A549 (cell line): ENCODE results near the gene ZHX3. TPM values are rescaled to one million over a fixed set of nuclear protein-coding genes. Genes with fewer than 3 reads are reported as not detected.
"Not testable (repeated sequence)": the region's sequence is repeated elsewhere in the genome, so short reads cannot be mapped to it uniquely, and the experiment has no call there.

Experiments used
- ATAC-seq, 2 experiments: fragments of 200-7000 bp in 1 of 2; fragments of >200 bp in 1 of 2; cut with Nextera tagmentation in 1 of 2; cut with Tn5 transposase in 1 of 2; 3 replicates each; pipeline versions ENCODE4 v1.8.0 to v1.9.1; 2018 to 2020; ENCODE audit warnings: mild to moderate bottlenecking in 1 of 2, moderate library complexity in 1 of 2
- CTCF ChIA-PET: fragments of 300-600 bp; sonication (Branson Sonifier 250); formaldehyde crosslinking; extraction: SDS; loops from one replicate; lab custom pipeline; 2021; ENCODE audit warnings: antibody characterized with exemption, inconsistent platforms; lab: Yijun Ruan, JAX
- POLR2A ChIA-PET: fragments of 350-600 bp; formaldehyde crosslinking; extraction: SDS; loops from one replicate; lab custom pipeline; 2021; ENCODE audit warnings: antibody characterized with exemption, inconsistent platforms; lab: Yijun Ruan, JAX
- DNase-seq, 2 experiments: peaks; one replicate each; pipeline versions ENCODE4 v3.0.0 to v3.0.0-alpha.2; 2011 to 2016; ENCODE audit warnings: low read depth in 1 of 2, low spot score in 1 of 2
- FAIRE-seq: peaks from 2 replicates; lab custom pipeline; 2011; peaks lifted over from hg19 to GRCh38; lab: Jason Lieb, UNC
- H3K27ac ChIP-seq, 2 experiments: fragments of >200 bp; sonication (Bioruptor Twin); formaldehyde crosslinking; 3 replicates each; pipeline ENCODE4 v1.5.1; 2016 to 2017
- H3K4me1 ChIP-seq: fragments of >200 bp; sonication (Bioruptor Twin); formaldehyde crosslinking; 3 replicates; pipeline ENCODE4 v1.6.1; 2016
- H3K4me2 ChIP-seq: fragments of >200 bp; sonication (Bioruptor Twin); formaldehyde crosslinking; 3 replicates; pipeline ENCODE4 v1.6.1; 2016
- H3K4me3 ChIP-seq: fragments of >200 bp; sonication (Bioruptor Twin); formaldehyde crosslinking; 3 replicates; pipeline ENCODE4 v1.5.1; 2016
- H3K9me3 ChIP-seq: fragments of >200 bp; sonication (Bioruptor Twin); formaldehyde crosslinking; 3 replicates; pipeline ENCODE4 v1.6.1; 2016
- ATOH8 ChIP-seq: fragments of 250-450 bp; sonication (Bioruptor Pico); IDR thresholded peaks from 2 replicates; pipeline ENCODE4 v1.5.0; 2020; ENCODE audit warnings: low read depth, mild to moderate bottlenecking, moderate library complexity
- BHLHE40 ChIP-seq: IDR thresholded peaks from 2 replicates; pipeline ENCODE4 v1.6.1; 2012; ENCODE audit warnings: low read depth, low read length, inconsistent platforms
- CTCF ChIP-seq: fragments of >200 bp; sonication (Bioruptor Twin); formaldehyde crosslinking; IDR thresholded peaks from 3 replicates; pipeline ENCODE4 v1.5.1; 2016
- EHF ChIP-seq: fragments of 250-450 bp; sonication (Bioruptor Pico); IDR thresholded peaks from 2 replicates; pipeline ENCODE4 v1.5.0; 2020; ENCODE audit warnings: mild to moderate bottlenecking
- ESRRA ChIP-seq: fragments of 150-350 bp; IDR thresholded peaks from 2 replicates; pipeline ENCODE4 v1.6.1; 2014; ENCODE audit warnings: mild to moderate bottlenecking, low read length, borderline replicate concordance
- FOSL2 ChIP-seq, 2 experiments: fragments of 450-650 bp in 1 of 2; fragments of >200 bp in 1 of 2; sonication (Bioruptor Twin) in 1 of 2; formaldehyde crosslinking; IDR thresholded peaks; 2 replicates each; pipeline versions ENCODE4 v1.5.0 to v1.6.1; 2016 to 2020; ENCODE audit warnings: mild to moderate bottlenecking in 1 of 2, moderate library complexity in 1 of 2
- HDAC2 ChIP-seq: fragments of 200-600 bp; sonication (generic); IDR thresholded peaks from 2 replicates; pipeline ENCODE4 v1.6.1; 2016
- HES2 ChIP-seq: fragments of >200 bp; sonication (Bioruptor Twin); formaldehyde crosslinking; IDR thresholded peaks from 2 replicates; pipeline ENCODE4 v1.6.1; 2016
- HOXA7 ChIP-seq: fragments of 250-450 bp; sonication (Bioruptor Pico); IDR thresholded peaks from 2 replicates; pipeline ENCODE4 v1.5.0; 2020; ENCODE audit warnings: mild to moderate bottlenecking, moderate library complexity
- JUNB ChIP-seq: fragments of >200 bp; sonication (Bioruptor Twin); formaldehyde crosslinking; IDR thresholded peaks from 2 replicates; pipeline ENCODE4 v1.6.1; 2016
- MAX ChIP-seq: IDR thresholded peaks from 2 replicates; pipeline ENCODE4 v1.6.1; 2012
- MAZ ChIP-seq: fragments of 150-350 bp; IDR thresholded peaks from 2 replicates; pipeline ENCODE4 v1.6.1; 2014; ENCODE audit warnings: antibody characterized with exemption, low read depth, low read length, borderline replicate concordance
- MYC ChIP-seq: IDR thresholded peaks from 2 replicates; pipeline ENCODE4 v1.6.1; 2012; ENCODE audit warnings: mild to moderate bottlenecking, inconsistent platforms, low read length, improper control_type of control experiment, borderline replicate concordance
- POLR2A ChIP-seq: IDR thresholded peaks from 2 replicates; pipeline ENCODE4 v1.6.1; 2012; ENCODE audit warnings: mild to moderate bottlenecking, low read length
- POLR2AphosphoS2 ChIP-seq: conservative IDR thresholded peaks from 2 replicates; pipeline ENCODE4 v1.6.1; 2012; ENCODE audit warnings: low read length, improper control_type of control experiment, inconsistent platforms
- RAD21 ChIP-seq, 2 experiments: fragments of >200 bp in 1 of 2; sonication (Bioruptor Twin) in 1 of 2; formaldehyde crosslinking in 1 of 2; IDR thresholded peaks in 1 of 2; conservative IDR thresholded peaks in 1 of 2; 2 replicates in 1 of 2; 3 replicates in 1 of 2; pipeline ENCODE4 v1.6.1; 2012 to 2018; ENCODE audit warnings: inconsistent platforms in 1 of 2
- RARB ChIP-seq: fragments of 250-450 bp; sonication (Bioruptor Pico); IDR thresholded peaks from 2 replicates; pipeline ENCODE4 v1.8.0; 2021; ENCODE audit warnings: mild to moderate bottlenecking, moderate library complexity
- RFX5 ChIP-seq: fragments of 450-650 bp; IDR thresholded peaks from 2 replicates; pipeline ENCODE4 v1.7.1; 2014; ENCODE audit warnings: antibody characterized with exemption, mild to moderate bottlenecking, moderate library complexity
- RNF2 ChIP-seq: fragments of 200-600 bp; sonication (generic); IDR thresholded peaks from 2 replicates; pipeline ENCODE4 v1.6.1; 2016; ENCODE audit warnings: low read depth, mild to moderate bottlenecking, antibody characterized with exemption, moderate library complexity, borderline replicate concordance
- USF2 ChIP-seq: fragments of 450-650 bp; IDR thresholded peaks from 2 replicates; pipeline ENCODE4 v1.6.1; 2014; ENCODE audit warnings: antibody characterized with exemption
- WGBS: methylation state at CpG from one replicate; pipeline ENCODE4 v1.1.6; 2017; ENCODE audit errors: missing lambda C conversion rate; 5-methylcytosine and 5-hydroxymethylcytosine counted together
- polyA plus RNA-seq, 4 experiments: library from polyadenylated mRNA; depleted of rRNA in 3 of 4; stranded (reverse); fragments of >200 nt; fragmentation: RNase III in 1 of 4; extraction: RNeasy Plus Mini Kit Qiagen cat#74134 plus additional on column Dnase treatment in 1 of 4; gene quantifications; 2 replicates in 3 of 4; 3 replicates in 1 of 4; pipeline ENCODE4 v1.2.3, GENCODE V29; 2011 to 2017

Gene ZHX3
- polyA plus RNA-seq, 2 of the 4 experiments (the other 2 are of a cell fraction), result 3.6 to 4.1 TPM

GRCh38 chr20:41134362-41135186 is 183.0 kb downstream of the ZHX3 start:
- ChIA-PET POLR2A (interaction anchor here (1.1 kb wide), 1 partner anchor 8 kb away, joined by 5 read pairs; no protein-coding TSS in a partner anchor), CTCF (interaction anchor here (0.6 to 7.9 kb wide), 28 partner anchors 7 to 286 kb away, joined by 3 to 103 read pairs (median 5); partner anchors contain the start of gene LPIN3)
- H3K4me2 ChIP-seq, result no peak overlapping the region
- FAIRE-seq (no peak), DNase-seq (no peak), ATAC-seq (no peak)
- peaks cover 7% of the 10 kb centered on the region for H3K4me1 ChIP-seq
- TF ChIP-seq JUNB (no peak), ATOH8 (no peak), MAZ (no peak), ESRRA (no peak), BHLHE40 (no peak), RFX5 (no peak), RNF2 (no peak), RAD21 (conservative IDR thresholded peaks at IDR 0.05 in 1 of 2, IDR thresholded peaks at IDR 0.05 in 1 of 2) (no peak), POLR2AphosphoS2 (no peak)
- no peak overlapping the region for H3K27ac ChIP-seq
- H3K4me3 ChIP-seq, result no peak overlapping the region
- H3K9me3 ChIP-seq, result no peaks in the 10 kb centered on the region
- WGBS, result 66% methylated on average over 8 of the region's 9 CpGs

GRCh38 chr20:41133709-41134361 is 183.7 kb downstream of the ZHX3 start:
- FAIRE-seq, result no peak
- H3K4me3 ChIP-seq, result no peak overlapping the region
- ATAC-seq, result no peak
- ChIA-PET POLR2A (no interaction called here), CTCF (interaction anchor here (0.8 to 7.9 kb wide), 17 partner anchors 13 to 287 kb away, joined by 3 to 103 read pairs (median 10); partner anchors contain the start of gene LPIN3)
- 96% methylated on average over 7 of the region's 7 CpGs for WGBS
- DNase-seq, result no peak
- no peak overlapping the region for H3K4me2 ChIP-seq
- H3K9me3 ChIP-seq, result no peaks in the 10 kb centered on the region
- no peak for TF ChIP-seq HES2
- no peak for TF ChIP-seq POLR2A
- no peak for TF ChIP-seq EHF
- no peak for TF ChIP-seq USF2
- no peak for TF ChIP-seq HOXA7 (CRISPR knock-in tag)
- no peak for TF ChIP-seq ESRRA
- no peak for TF ChIP-seq MYC
- no peak for TF ChIP-seq MAX
- no peak for TF ChIP-seq HDAC2
- TF ChIP-seq FOSL2 (IDR thresholded peaks at IDR 0.05), result no peak
- TF ChIP-seq FOSL2 (CRISPR knock-in tag; IDR thresholded peaks at IDR 0.05), result no peak
- no peak for TF ChIP-seq CTCF
- TF ChIP-seq RARB, result no peak
- no peak overlapping the region for H3K27ac ChIP-seq
- H3K4me1 ChIP-seq, result peaks cover 7% of the 10 kb centered on the region

GRCh38 chr20:41132388-41132775 is 185.1 kb downstream of the ZHX3 start:
- ATAC-seq, H3K9me3 ChIP-seq, FAIRE-seq, H3K4me3 ChIP-seq, H3K4me1 ChIP-seq, H3K27ac ChIP-seq, DNase-seq, H3K4me2 ChIP-seq, POLR2A ChIA-PET: not testable (repeated sequence)
- 76% methylated on average over 9 of the region's 9 CpGs for WGBS
- CTCF ChIA-PET, result interaction anchor here (0.5 to 7.9 kb wide), 4 partner anchors 12 to 206 kb away, joined by 3 to 103 read pairs (median 30); partner anchors contain the start of gene LPIN3
